ENCODE results near the gene ZNF710. TPM values are rescaled to one million over a fixed set of nuclear protein-coding genes. Genes with fewer than 3 reads are reported as not detected.
A peak's percentile ranks its signal among the peaks of the same experiment; 100 is the strongest.

Gene ZNF710
- total and polyA plus RNA-seq, 2 of the 13 experiments (the other 11 are each of a cell fraction or from before 2014, with no cell fraction given) = 4.7 to 20.6 TPM

GRCh38 chr15:90035095-90035839 lies 34.1 kb downstream of the ZNF710 start (continued):
- no peak for TF ChIP-seq ZNF543 (CRISPR knock-in tag; IDR thresholded peaks at IDR 0.05)
- no peak for TF ChIP-seq CREB1 (IDR thresholded peaks at IDR 0.05)
- no peak for TF ChIP-seq CREB1 (CRISPR knock-in tag; IDR thresholded peaks at IDR 0.05)
- TF ChIP-seq, protein P1, sequence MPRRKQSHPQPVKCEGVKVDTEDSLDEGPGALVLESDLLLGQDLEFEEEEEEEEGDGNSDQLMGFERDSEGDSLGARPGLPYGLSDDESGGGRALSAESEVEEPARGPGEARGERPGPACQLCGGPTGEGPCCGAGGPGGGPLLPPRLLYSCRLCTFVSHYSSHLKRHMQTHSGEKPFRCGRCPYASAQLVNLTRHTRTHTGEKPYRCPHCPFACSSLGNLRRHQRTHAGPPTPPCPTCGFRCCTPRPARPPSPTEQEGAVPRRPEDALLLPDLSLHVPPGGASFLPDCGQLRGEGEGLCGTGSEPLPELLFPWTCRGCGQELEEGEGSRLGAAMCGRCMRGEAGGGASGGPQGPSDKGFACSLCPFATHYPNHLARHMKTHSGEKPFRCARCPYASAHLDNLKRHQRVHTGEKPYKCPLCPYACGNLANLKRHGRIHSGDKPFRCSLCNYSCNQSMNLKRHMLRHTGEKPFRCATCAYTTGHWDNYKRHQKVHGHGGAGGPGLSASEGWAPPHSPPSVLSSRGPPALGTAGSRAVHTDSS (CRISPR knock-in tag; conservative IDR thresholded peaks at IDR 0.05) = no peak
- no peak for TF ChIP-seq HNF4G (IDR thresholded peaks at IDR 0.05; ENCODE audit: borderline replicate concordance, low read depth, low read length)
- no peak for TF ChIP-seq HNF4G (CRISPR knock-in tag; IDR thresholded peaks at IDR 0.05; ENCODE audit: borderline replicate concordance, low read depth)
- TF ChIP-seq, protein P2, sequence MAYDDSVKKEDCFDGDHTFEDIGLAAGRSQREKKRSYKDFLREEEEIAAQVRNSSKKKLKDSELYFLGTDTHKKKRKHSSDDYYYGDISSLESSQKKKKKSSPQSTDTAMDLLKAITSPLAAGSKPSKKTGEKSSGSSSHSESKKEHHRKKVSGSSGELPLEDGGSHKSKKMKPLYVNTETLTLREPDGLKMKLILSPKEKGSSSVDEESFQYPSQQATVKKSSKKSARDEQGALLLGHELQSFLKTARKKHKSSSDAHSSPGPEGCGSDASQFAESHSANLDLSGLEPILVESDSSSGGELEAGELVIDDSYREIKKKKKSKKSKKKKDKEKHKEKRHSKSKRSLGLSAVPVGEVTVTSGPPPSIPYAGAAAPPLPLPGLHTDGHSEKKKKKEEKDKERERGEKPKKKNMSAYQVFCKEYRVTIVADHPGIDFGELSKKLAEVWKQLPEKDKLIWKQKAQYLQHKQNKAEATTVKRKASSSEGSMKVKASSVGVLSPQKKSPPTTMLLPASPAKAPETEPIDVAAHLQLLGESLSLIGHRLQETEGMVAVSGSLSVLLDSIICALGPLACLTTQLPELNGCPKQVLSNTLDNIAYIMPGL (CRISPR knock-in tag; IDR thresholded peaks at IDR 0.05; ENCODE audit: borderline replicate concordance in 1 of 2, low read depth in 1 of 2) = no peak
- no peak for TF ChIP-seq SOX6 (IDR thresholded peaks at IDR 0.05)
- TF ChIP-seq SOX6 (CRISPR knock-in tag; IDR thresholded peaks at IDR 0.05) = peak; percentile 65
- TF ChIP-seq MXI1 (IDR thresholded peaks at IDR 0.05; ENCODE audit: borderline replicate concordance, low read depth, low read length) = 0 out of 3 replicates have a peak, but pooled peaks have one; percentile 22
- no peak for TF ChIP-seq HOXD1 (CRISPR knock-in tag; IDR thresholded peaks at IDR 0.05)
- TF ChIP-seq, protein P3, sequence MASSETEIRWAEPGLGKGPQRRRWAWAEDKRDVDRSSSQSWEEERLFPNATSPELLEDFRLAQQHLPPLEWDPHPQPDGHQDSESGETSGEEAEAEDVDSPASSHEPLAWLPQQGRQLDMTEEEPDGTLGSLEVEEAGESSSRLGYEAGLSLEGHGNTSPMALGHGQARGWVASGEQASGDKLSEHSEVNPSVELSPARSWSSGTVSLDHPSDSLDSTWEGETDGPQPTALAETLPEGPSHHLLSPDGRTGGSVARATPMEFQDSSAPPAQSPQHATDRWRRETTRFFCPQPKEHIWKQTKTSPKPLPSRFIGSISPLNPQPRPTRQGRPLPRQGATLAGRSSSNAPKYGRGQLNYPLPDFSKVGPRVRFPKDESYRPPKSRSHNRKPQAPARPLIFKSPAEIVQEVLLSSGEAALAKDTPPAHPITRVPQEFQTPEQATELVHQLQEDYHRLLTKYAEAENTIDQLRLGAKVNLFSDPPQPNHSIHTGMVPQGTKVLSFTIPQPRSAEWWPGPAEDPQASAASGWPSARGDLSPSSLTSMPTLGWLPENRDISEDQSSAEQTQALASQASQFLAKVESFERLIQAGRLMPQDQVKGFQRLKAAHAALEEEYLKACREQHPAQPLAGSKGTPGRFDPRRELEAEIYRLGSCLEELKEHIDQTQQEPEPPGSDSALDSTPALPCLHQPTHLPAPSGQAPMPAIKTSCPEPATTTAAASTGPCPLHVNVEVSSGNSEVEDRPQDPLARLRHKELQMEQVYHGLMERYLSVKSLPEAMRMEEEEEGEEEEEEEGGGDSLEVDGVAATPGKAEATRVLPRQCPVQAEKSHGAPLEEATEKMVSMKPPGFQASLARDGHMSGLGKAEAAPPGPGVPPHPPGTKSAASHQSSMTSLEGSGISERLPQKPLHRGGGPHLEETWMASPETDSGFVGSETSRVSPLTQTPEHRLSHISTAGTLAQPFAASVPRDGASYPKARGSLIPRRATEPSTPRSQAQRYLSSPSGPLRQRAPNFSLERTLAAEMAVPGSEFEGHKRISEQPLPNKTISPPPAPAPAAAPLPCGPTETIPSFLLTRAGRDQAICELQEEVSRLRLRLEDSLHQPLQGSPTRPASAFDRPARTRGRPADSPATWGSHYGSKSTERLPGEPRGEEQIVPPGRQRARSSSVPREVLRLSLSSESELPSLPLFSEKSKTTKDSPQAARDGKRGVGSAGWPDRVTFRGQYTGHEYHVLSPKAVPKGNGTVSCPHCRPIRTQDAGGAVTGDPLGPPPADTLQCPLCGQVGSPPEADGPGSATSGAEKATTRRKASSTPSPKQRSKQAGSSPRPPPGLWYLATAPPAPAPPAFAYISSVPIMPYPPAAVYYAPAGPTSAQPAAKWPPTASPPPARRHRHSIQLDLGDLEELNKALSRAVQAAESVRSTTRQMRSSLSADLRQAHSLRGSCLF (CRISPR knock-in tag; IDR thresholded peaks at IDR 0.05; ENCODE audit: borderline replicate concordance) = no peak
- no peak for TF ChIP-seq TOE1 (CRISPR knock-in tag; IDR thresholded peaks at IDR 0.05)
- no peak for TF ChIP-seq ZSCAN31 (CRISPR knock-in tag; IDR thresholded peaks at IDR 0.05; ENCODE audit: low read depth)
- TF ChIP-seq ZNF660 (CRISPR knock-in tag; IDR thresholded peaks at IDR 0.05; ENCODE audit: borderline replicate concordance, low read depth) = no peak
- TF ChIP-seq MAFK (conservative IDR thresholded peaks at IDR 0.05 in 1 of 2, IDR thresholded peaks at IDR 0.05 in 1 of 2; ENCODE audit: low read length in 2 of 2) = no peak
- TF ChIP-seq NFYB (CRISPR knock-in tag; IDR thresholded peaks at IDR 0.05) = no peak
- peak in 1 of 2 experiments; percentile 67; a peak in 1 of 4 replicates for TF ChIP-seq ATF4 (CRISPR knock-in tag; IDR thresholded peaks at IDR 0.05)

Measured in HepG2 (cell line).